IgD-negative memory B cell (primary cell): ENCODE data around the gene KLHL29. TPM values are rescaled to one million over a fixed set of nuclear protein-coding genes. Genes with fewer than 3 reads are reported as not detected.

Source experiments
- H3K27ac Mint-ChIP-seq, 3 donors: one replicate each; pipeline ENCODE4 v1.8.0; 2020 to 2022; ENCODE audit warnings: mild to moderate bottlenecking in 3 of 3, mixed read lengths in 3 of 3, moderate library complexity in 1 of 3
- H3K27me3 Mint-ChIP-seq: one replicate; pipeline ENCODE4 v1.8.0; 2021; ENCODE audit warnings: mixed read lengths
- H3K36me3 Mint-ChIP-seq: one replicate; pipeline ENCODE4 v1.8.0; 2020; ENCODE audit warnings: mild to moderate bottlenecking, mixed read lengths
- H3K4me1 Mint-ChIP-seq, 3 donors: one replicate each; pipeline ENCODE4 v1.8.0; 2020 to 2022; ENCODE audit warnings: mixed read lengths in 3 of 3, mild to moderate bottlenecking in 1 of 3
- H3K4me3 Mint-ChIP-seq, 4 donors: one replicate each; pipeline ENCODE4 v1.8.0; 2020 to 2022; ENCODE audit warnings: mild to moderate bottlenecking in 4 of 4, mixed read lengths in 4 of 4, moderate library complexity in 3 of 4
- H3K9me3 Mint-ChIP-seq, 3 donors: one replicate each; pipeline ENCODE4 v1.8.0; 2020 to 2021; ENCODE audit warnings: mixed read lengths in 3 of 3, mild to moderate bottlenecking in 1 of 3
- polyA plus RNA-seq: library from polyadenylated mRNA; unstranded; fragments of 300-500 nt; fragmentation: Illumina TruSeq; gene quantifications from one replicate; pipeline ENCODE4 v1.2.3, GENCODE V29; 2021

The KLHL29 gene
- polyA plus RNA-seq, 1 donor from 2014 or later: 0.11 TPM

GRCh38 chr2:23498943-23499342 is 114.0 kb downstream of the KLHL29 start:
- Mint-ChIP-seq H3K4me1 (peaks cover 1 to 4% (median 3%) of the 10 kb centered on the region in 3 donors), H3K9me3 (no peaks in the 10 kb centered on the region), H3K4me3 (no peak overlapping the region), H3K27me3 (peaks cover 6% of the 10 kb centered on the region), H3K27ac (no peak overlapping the region), H3K36me3 (peaks cover 2% of the 10 kb centered on the region)

- no peak overlapping the region for H3K4me3 Mint-ChIP-seq
- H3K36me3 Mint-ChIP-seq: peaks cover 2% of the 10 kb centered on the region
- peaks cover 1 to 4% (median 3%) of the 10 kb centered on the region in 3 donors for H3K4me1 Mint-ChIP-seq
- H3K27ac Mint-ChIP-seq: no peak overlapping the region
- H3K9me3 Mint-ChIP-seq: no peaks in the 10 kb centered on the region
- H3K27me3 Mint-ChIP-seq: peaks cover 6% of the 10 kb centered on the region
Measured at GRCh38 chr2:23499439-23499838, 114.5 kb downstream of the KLHL29 start.

- Mint-ChIP-seq H3K27me3 (peaks cover 6% of the 10 kb centered on the region), H3K4me1 (peaks cover 1 to 4% (median 3%) of the 10 kb centered on the region in 3 donors), H3K4me3 (no peak overlapping the region), H3K36me3 (peaks cover 2% of the 10 kb centered on the region), H3K27ac (no peak overlapping the region), H3K9me3 (no peaks in the 10 kb centered on the region)
Measured at GRCh38 chr2:23500836-23501235, 115.9 kb downstream of the KLHL29 start.

GRCh38 chr2:23502096-23502495 is 117.1 kb downstream of the KLHL29 start:
- Mint-ChIP-seq H3K4me1 (peaks cover 0 to 6% (median 1%) of the 10 kb centered on the region in 3 donors), H3K36me3 (peaks cover 1% of the 10 kb centered on the region), H3K27me3 (peaks cover 4% of the 10 kb centered on the region), H3K4me3 (no peak overlapping the region), H3K27ac (no peak overlapping the region), H3K9me3 (no peaks in the 10 kb centered on the region)

- Mint-ChIP-seq H3K36me3 (no peaks in the 10 kb centered on the region), H3K4me1 (peaks cover 0 to 4% (median 1%) of the 10 kb centered on the region in 3 donors), H3K27ac (peak overlapping the region in 1 of 3 donors; percentile 50)
Measured at GRCh38 chr2:23503097-23503496, 118.1 kb downstream of the KLHL29 start.

GRCh38 chr2:23503682-23504081 is 118.7 kb downstream of the KLHL29 start:
- H3K9me3 Mint-ChIP-seq: no peaks in the 10 kb centered on the region
- H3K27ac Mint-ChIP-seq: no peak overlapping the region
- H3K4me3 Mint-ChIP-seq: no peak overlapping the region
- peaks cover 0 to 4% (median 1%) of the 10 kb centered on the region in 3 donors for H3K4me1 Mint-ChIP-seq
- H3K36me3 Mint-ChIP-seq: no peaks in the 10 kb centered on the region
- peaks cover 2% of the 10 kb centered on the region for H3K27me3 Mint-ChIP-seq

More at GRCh38 chr2:23503097-23503496, 118.1 kb downstream of the KLHL29 start:
- Mint-ChIP-seq H3K27me3 (peaks cover 2% of the 10 kb centered on the region), H3K4me3 (no peak overlapping the region), H3K9me3 (no peaks in the 10 kb centered on the region)

GRCh38 chr2:23504591-23504990 is 119.6 kb downstream of the KLHL29 start:
- H3K4me1 Mint-ChIP-seq: peaks cover 0 to 4% (median 1%) of the 10 kb centered on the region in 3 donors
- H3K27ac Mint-ChIP-seq: no peak overlapping the region
- H3K9me3 Mint-ChIP-seq: no peaks in the 10 kb centered on the region
- H3K4me3 Mint-ChIP-seq: no peak overlapping the region
- peaks cover 2% of the 10 kb centered on the region for H3K27me3 Mint-ChIP-seq
- no peaks in the 10 kb centered on the region for H3K36me3 Mint-ChIP-seq

GRCh38 chr2:23505218-23505983 is 120.4 kb downstream of the KLHL29 start:
- H3K4me3 Mint-ChIP-seq: no peak overlapping the region
- no peak overlapping the region for H3K27ac Mint-ChIP-seq
- H3K27me3 Mint-ChIP-seq: no peaks in the 10 kb centered on the region
- H3K9me3 Mint-ChIP-seq: no peaks in the 10 kb centered on the region
- peaks cover 0 to 4% (median 1%) of the 10 kb centered on the region in 3 donors for H3K4me1 Mint-ChIP-seq
- H3K36me3 Mint-ChIP-seq: no peaks in the 10 kb centered on the region

- H3K4me1 Mint-ChIP-seq: peaks cover 0 to 4% (median 1%) of the 10 kb centered on the region in 3 donors
- H3K27me3 Mint-ChIP-seq: no peaks in the 10 kb centered on the region
- no peak overlapping the region for H3K4me3 Mint-ChIP-seq
Measured at GRCh38 chr2:23505984-23506380, 121.0 kb downstream of the KLHL29 start.

GRCh38 chr2:23506531-23507266 is 121.7 kb downstream of the KLHL29 start:
- H3K4me3 Mint-ChIP-seq: no peak overlapping the region
- no peaks in the 10 kb centered on the region for H3K27me3 Mint-ChIP-seq
- H3K27ac Mint-ChIP-seq: no peak overlapping the region
- H3K36me3 Mint-ChIP-seq: no peaks in the 10 kb centered on the region
- H3K4me1 Mint-ChIP-seq: peaks cover 0 to 4% (median 1%) of the 10 kb centered on the region in 3 donors
- H3K9me3 Mint-ChIP-seq: no peaks in the 10 kb centered on the region

More at GRCh38 chr2:23505984-23506380, 121.0 kb downstream of the KLHL29 start:
- peak overlapping the region in 1 of 3 donors; percentile 43 for H3K27ac Mint-ChIP-seq
- no peaks in the 10 kb centered on the region for H3K36me3 Mint-ChIP-seq
- H3K9me3 Mint-ChIP-seq: no peaks in the 10 kb centered on the region

- no peaks in the 10 kb centered on the region for H3K36me3 Mint-ChIP-seq
- peaks cover 0 to 4% (median under 1%) of the 10 kb centered on the region in 3 donors for H3K4me1 Mint-ChIP-seq
Measured at GRCh38 chr2:23507267-23508065, 122.5 kb downstream of the KLHL29 start.

GRCh38 chr2:23508066-23508390 is 123.0 kb downstream of the KLHL29 start:
- Mint-ChIP-seq H3K27me3 (no peaks in the 10 kb centered on the region), H3K9me3 (no peaks in the 10 kb centered on the region), H3K36me3 (no peaks in the 10 kb centered on the region), H3K4me3 (no peak overlapping the region), H3K27ac (no peak overlapping the region), H3K4me1 (peaks cover 0 to 4% (median 0%) of the 10 kb centered on the region in 3 donors)

More at GRCh38 chr2:23507267-23508065, 122.5 kb downstream of the KLHL29 start:
- Mint-ChIP-seq H3K4me3 (peak overlapping the region in 1 of 4 donors; percentile 40), H3K27ac (no peak overlapping the region), H3K9me3 (no peaks in the 10 kb centered on the region), H3K27me3 (no peaks in the 10 kb centered on the region)

- H3K36me3 Mint-ChIP-seq: no peaks in the 10 kb centered on the region
- H3K4me1 Mint-ChIP-seq: peaks cover 0 to 4% (median 0%) of the 10 kb centered on the region in 3 donors
- H3K27ac Mint-ChIP-seq: no peak overlapping the region
- H3K27me3 Mint-ChIP-seq: no peaks in the 10 kb centered on the region
- no peak overlapping the region for H3K4me3 Mint-ChIP-seq
- H3K9me3 Mint-ChIP-seq: no peaks in the 10 kb centered on the region
Measured at GRCh38 chr2:23509103-23509502, 124.1 kb downstream of the KLHL29 start.

- H3K27ac Mint-ChIP-seq: no peak overlapping the region
- H3K4me1 Mint-ChIP-seq: peaks cover 0 to 4% (median 1%) of the 10 kb centered on the region in 3 donors
- no peaks in the 10 kb centered on the region for H3K9me3 Mint-ChIP-seq
- no peaks in the 10 kb centered on the region for H3K36me3 Mint-ChIP-seq
- H3K4me3 Mint-ChIP-seq: no peak overlapping the region
- H3K27me3 Mint-ChIP-seq: no peaks in the 10 kb centered on the region
Measured at GRCh38 chr2:23509596-23510292, 124.8 kb downstream of the KLHL29 start.
